Skeletal muscle tissue (tissue), 4 donors: ENCODE measurements around the gene SLC7A1. TPM values are rescaled to one million over a fixed set of nuclear protein-coding genes. Genes with fewer than 3 reads are reported as not detected.

ENCODE experiments used
- H3K27ac ChIP-seq: one replicate; pipeline ENCODE4 v1.7.0; 2013; ENCODE audit warnings: mild to moderate bottlenecking, low read depth, low read length, inconsistent platforms
- H3K27me3 ChIP-seq, 3 donors: one replicate each; pipeline ENCODE4 v1.7.0; 2013; ENCODE audit warnings: low read length in 3 of 3; ENCODE audit not compliant: control insufficient read depth in 3 of 3, insufficient read depth in 3 of 3
- H3K36me3 ChIP-seq, 3 donors: one replicate each; pipeline ENCODE4 v1.7.0; 2013; ENCODE audit warnings: low read length in 3 of 3; ENCODE audit not compliant: control insufficient read depth in 3 of 3, insufficient read depth in 3 of 3
- H3K4me1 ChIP-seq, 3 donors: one replicate each; pipeline ENCODE4 v1.7.0; 2013; ENCODE audit warnings: low read length in 3 of 3, mild to moderate bottlenecking in 3 of 3; ENCODE audit not compliant: control insufficient read depth in 3 of 3, insufficient read depth in 3 of 3
- H3K4me3 ChIP-seq, 3 donors: one replicate each; pipeline ENCODE4 v1.7.0; 2013; ENCODE audit warnings: low read length in 3 of 3
- H3K9ac ChIP-seq, 3 donors: one replicate each; pipeline ENCODE4 v1.7.0; 2013; ENCODE audit warnings: low read length in 3 of 3, mild to moderate bottlenecking in 3 of 3, moderate library complexity in 2 of 3, low read depth in 1 of 3
- H3K9me3 ChIP-seq, 3 donors: one replicate each; pipeline ENCODE4 v1.7.0; 2013; ENCODE audit warnings: low read length in 3 of 3; ENCODE audit not compliant: control insufficient read depth in 3 of 3
- total RNA-seq: library from RNA; depleted of rRNA; stranded (reverse); fragments of >200 nt; gene quantifications from one replicate; pipeline ENCODE4 v1.2.3, GENCODE V29; 2014
- donor health status: Osteomylitis.

SLC7A1 gene
- total RNA-seq, 1 donor from 2014 or later = 4.2 TPM

GRCh38 chr13:29515372-29515771, 80.1 kb downstream of the SLC7A1 start:
- Histone ChIP-seq H3K27ac (no peak overlapping the region), H3K27me3 (peaks cover 0 to 3% (median 0%) of the 10 kb centered on the region in 3 donors), H3K4me3 (no peak overlapping the region), H3K9ac (no peak overlapping the region), H3K36me3 (peaks cover 0 to 16% (median 6%) of the 10 kb centered on the region in 3 donors), H3K4me1 (peaks cover 0 to 3% (median 0%) of the 10 kb centered on the region in 3 donors), H3K9me3 (no peaks in the 10 kb centered on the region)

GRCh38 chr13:29514720-29515310, 80.7 kb downstream of the SLC7A1 start:
- Histone ChIP-seq H3K36me3 (peaks cover 0 to 16% (median 6%) of the 10 kb centered on the region in 3 donors), H3K27ac (no peak overlapping the region), H3K27me3 (peaks cover 0 to 3% (median 0%) of the 10 kb centered on the region in 3 donors), H3K4me3 (no peak overlapping the region), H3K9me3 (no peaks in the 10 kb centered on the region), H3K4me1 (no peaks in the 10 kb centered on the region), H3K9ac (no peak overlapping the region)

GRCh38 chr13:29513981-29514719, 81.3 kb downstream of the SLC7A1 start:
- H3K36me3 ChIP-seq = peaks cover 0 to 16% (median 6%) of the 10 kb centered on the region in 3 donors
- no peak overlapping the region for H3K9ac ChIP-seq

GRCh38 chr13:29513002-29513980, 82.2 kb downstream of the SLC7A1 start:
- Histone ChIP-seq H3K9ac (no peak overlapping the region), H3K4me3 (no peak overlapping the region), H3K4me1 (peaks cover 2 to 5% (median 4%) of the 10 kb centered on the region in 3 donors), H3K27me3 (peaks cover 0 to 3% (median 0%) of the 10 kb centered on the region in 3 donors), H3K36me3 (peaks cover 0 to 16% (median 6%) of the 10 kb centered on the region in 3 donors), H3K27ac (no peak overlapping the region), H3K9me3 (no peaks in the 10 kb centered on the region)

More at GRCh38 chr13:29513981-29514719, 81.3 kb downstream of the SLC7A1 start:
- no peaks in the 10 kb centered on the region for H3K4me1 ChIP-seq
- H3K4me3 ChIP-seq = no peak overlapping the region
- H3K27me3 ChIP-seq = peaks cover 0 to 3% (median 0%) of the 10 kb centered on the region in 3 donors
- no peak overlapping the region for H3K27ac ChIP-seq
- H3K9me3 ChIP-seq = no peaks in the 10 kb centered on the region

GRCh38 chr13:29511980-29512379, 83.5 kb downstream of the SLC7A1 start:
- peaks cover 5 to 9% (median 7%) of the 10 kb centered on the region in 3 donors for H3K27me3 ChIP-seq
- peaks cover 0 to 9% (median 6%) of the 10 kb centered on the region in 3 donors for H3K36me3 ChIP-seq
- no peak overlapping the region for H3K27ac ChIP-seq
- no peak overlapping the region for H3K4me3 ChIP-seq
- H3K9ac ChIP-seq = no peak overlapping the region
- H3K9me3 ChIP-seq = no peaks in the 10 kb centered on the region
- peaks cover 11 to 17% (median 14%) of the 10 kb centered on the region in 3 donors for H3K4me1 ChIP-seq

- Histone ChIP-seq H3K36me3 (peaks cover 0 to 5% (median 4%) of the 10 kb centered on the region in 3 donors), H3K27ac (no peak overlapping the region), H3K4me1 (peaks cover 11 to 17% (median 14%) of the 10 kb centered on the region in 3 donors), H3K4me3 (no peak overlapping the region), H3K9me3 (no peaks in the 10 kb centered on the region), H3K9ac (no peak overlapping the region), H3K27me3 (peaks cover 9 to 13% (median 12%) of the 10 kb centered on the region in 3 donors)
Measured at GRCh38 chr13:29511106-29511796, 84.2 kb downstream of the SLC7A1 start.

- H3K9ac ChIP-seq = no peak overlapping the region
- H3K9me3 ChIP-seq = no peaks in the 10 kb centered on the region
- H3K4me3 ChIP-seq = no peak overlapping the region
- H3K27ac ChIP-seq = no peak overlapping the region
- H3K36me3 ChIP-seq = peaks cover 0 to 2% (median 0%) of the 10 kb centered on the region in 3 donors
- peaks cover 11 to 17% (median 14%) of the 10 kb centered on the region in 3 donors for H3K4me1 ChIP-seq
- peaks cover 13 to 19% (median 18%) of the 10 kb centered on the region in 3 donors for H3K27me3 ChIP-seq
Measured at GRCh38 chr13:29510651-29511084, 84.8 kb downstream of the SLC7A1 start.

GRCh38 chr13:29509999-29510589, 85.4 kb downstream of the SLC7A1 start:
- Histone ChIP-seq H3K4me3 (no peak overlapping the region), H3K36me3 (peaks cover 0 to 2% (median 0%) of the 10 kb centered on the region in 3 donors), H3K27me3 (peaks cover 19 to 24% (median 24%) of the 10 kb centered on the region in 3 donors), H3K4me1 (peaks cover 11 to 17% (median 14%) of the 10 kb centered on the region in 3 donors), H3K27ac (no peak overlapping the region), H3K9ac (no peak overlapping the region), H3K9me3 (no peaks in the 10 kb centered on the region)

- Histone ChIP-seq H3K36me3 (no peaks in the 10 kb centered on the region), H3K27ac (no peak overlapping the region), H3K9ac (no peak overlapping the region), H3K4me3 (no peak overlapping the region), H3K4me1 (peaks cover 11 to 17% (median 14%) of the 10 kb centered on the region in 3 donors), H3K9me3 (no peaks in the 10 kb centered on the region), H3K27me3 (peaks cover 27 to 34% (median 30%) of the 10 kb centered on the region in 3 donors)
Measured at GRCh38 chr13:29508876-29509252, 86.6 kb downstream of the SLC7A1 start.
